H1 (cell line): ENCODE results near the gene RAB33A. TPM values are rescaled to one million over a fixed set of nuclear protein-coding genes. Genes with fewer than 3 reads are reported as not detected.

ENCODE experiments used
- ASH2L ChIP-seq: fragments of 200-600, 300-600 bp; sonication (generic); IDR thresholded peaks from one replicate; pipeline ENCODE4 v1.7.1; 2017; ENCODE audit warnings: low read length
- CBX8 ChIP-seq: fragments of 300-800, 300-1000 bp; sonication (generic); IDR thresholded peaks from 2 replicates; pipeline ENCODE4 v1.7.1; 2016; ENCODE audit warnings: low read depth, low read length, borderline replicate concordance
- CHD2 ChIP-seq: IDR thresholded peaks from 2 replicates; pipeline ENCODE4 v1.6.1; 2012; ENCODE audit warnings: low read length, improper control_type of control experiment
- HDAC6 ChIP-seq: IDR thresholded peaks from one replicate; pipeline ENCODE4 v1.7.1; 2012; ENCODE audit warnings: low read depth, mild to moderate bottlenecking, inconsistent platforms, low read length, moderate library complexity
- POLR2AphosphoS5 ChIP-seq: IDR thresholded peaks from 2 replicates; pipeline ENCODE4 v1.6.1; 2011; ENCODE audit warnings: low read depth, low read length
- RXRA ChIP-seq: IDR thresholded peaks from 2 replicates; pipeline ENCODE4 v1.6.1; 2011; ENCODE audit warnings: low read depth, mild to moderate bottlenecking, low read length, moderate library complexity; ENCODE audit not compliant: insufficient read depth
- TBP ChIP-seq: IDR thresholded peaks from 2 replicates; pipeline ENCODE4 v1.6.1; 2011; ENCODE audit warnings: low read depth, low read length, improper control_type of control experiment
- polyA plus RNA-seq, 7 experiments: library from polyadenylated mRNA; depleted of rRNA in 3 of 7; stranded (reverse) in 5 of 7; unstranded in 2 of 7; fragments of >200 nt in 5 of 7; fragments of 200-250 nt in 2 of 7; gene quantifications; 1 replicate in 5 of 7; 2 replicates in 1 of 7; 4 replicates in 1 of 7; pipeline versions ENCODE4 v1.2.1 to v1.2.3, GENCODE V29; 2011 to 2013; ENCODE audit warnings: missing spikeins in 2 of 7, mixed read lengths in 2 of 7
- total RNA-seq: library from RNA; stranded (reverse); fragmentation: NEBNext Ultra II Directional; extraction: Animal tissue kit (Norgen Biotek cat#: 25700); gene quantifications from 2 replicates; pipeline ENCODE4 v1.2.1, GENCODE V29; 2021
- TF ChIP-seq, protein P1 (sequence below): IDR thresholded peaks from 2 replicates; pipeline ENCODE4 v1.6.1; 2012; ENCODE audit warnings: inconsistent platforms

The RAB33A gene
- total and polyA plus RNA-seq, 2 of the 8 experiments (the other 6 are each of a cell fraction or from before 2014, with no cell fraction given): 2.8 to 4.6 TPM

DNA sequence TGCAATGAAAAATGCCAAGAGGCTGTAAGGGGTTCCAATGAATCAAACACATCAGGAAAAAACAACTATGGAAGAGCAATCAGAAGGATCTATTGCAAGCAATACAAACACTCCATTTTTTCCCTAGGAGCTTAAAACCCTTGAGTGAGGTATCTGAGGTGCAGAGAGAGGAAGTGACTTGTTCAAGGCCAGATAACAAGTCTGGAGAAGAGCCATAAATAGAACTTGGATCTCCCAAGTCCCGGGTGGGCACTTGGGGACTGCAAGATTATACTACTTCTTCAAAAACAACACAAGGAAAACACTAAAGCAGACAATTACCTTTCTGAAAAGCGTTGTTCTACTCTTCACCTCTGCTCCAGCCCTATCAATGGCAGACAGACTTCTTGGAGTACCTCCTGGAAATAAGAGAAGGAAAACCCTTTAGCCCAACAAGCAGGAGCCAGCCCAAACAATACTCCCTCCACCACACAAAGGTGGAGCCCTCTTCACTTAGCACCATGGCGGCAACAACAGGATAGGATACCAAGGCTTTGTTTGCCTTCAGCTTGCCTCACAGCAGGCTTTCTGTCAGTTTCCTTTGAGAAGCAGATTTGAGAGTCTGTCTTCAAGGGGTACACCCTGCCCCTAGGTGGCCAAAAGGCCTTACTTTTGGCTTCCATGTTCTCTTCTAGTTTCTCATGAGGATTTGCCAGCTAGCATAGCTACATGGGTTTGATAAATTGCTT lies 32.1 kb upstream of the RAB33A start (continued):
- TF ChIP-seq ASH2L (no peak), HDAC6 (no peak), CBX8 (no peak), RXRA (no peak), CHD2 (no peak), TBP (no peak), POLR2AphosphoS5 (no peak)
- TF ChIP-seq, protein P1, sequence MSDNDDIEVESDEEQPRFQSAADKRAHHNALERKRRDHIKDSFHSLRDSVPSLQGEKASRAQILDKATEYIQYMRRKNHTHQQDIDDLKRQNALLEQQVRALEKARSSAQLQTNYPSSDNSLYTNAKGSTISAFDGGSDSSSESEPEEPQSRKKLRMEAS: no peak
